Measurements from ENCODE around the gene ZHX3. TPM values are rescaled to one million over a fixed set of nuclear protein-coding genes. Genes with fewer than 3 reads are reported as not detected.

Gene ZHX3
- total RNA-seq, 4 donors from 2014 or later: 19.2 to 32.9 (median 31.4) TPM

DNA sequence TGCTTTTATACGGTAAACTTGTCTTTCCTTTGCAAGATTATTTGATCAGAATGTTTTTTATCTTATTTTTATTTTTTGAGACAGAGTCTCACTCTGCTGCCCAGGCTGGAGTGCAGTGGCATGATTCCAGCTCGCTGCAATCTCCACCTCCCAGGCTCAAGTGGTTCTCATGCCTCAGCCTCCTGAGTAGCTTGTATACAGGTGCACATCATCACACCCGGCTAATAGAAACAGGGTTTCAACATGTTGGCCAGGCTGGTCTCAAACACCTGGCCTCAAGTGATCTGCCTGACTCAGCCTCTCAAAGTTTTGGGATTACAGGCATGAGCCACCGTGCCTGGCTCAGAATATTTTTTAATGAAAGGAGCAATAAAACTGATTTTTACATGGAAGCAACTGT lies 14.2 kb upstream of the ZHX3 start:
- H3K27me3 ChIP-seq: no peaks in the 10 kb centered on the region
- TF ChIP-seq POLR2A (IDR thresholded peaks at IDR 0.05) (no peak), POLR2AphosphoS5 (IDR thresholded peaks at IDR 0.05) (no peak), EP300 (IDR thresholded peaks at IDR 0.05) (no peak)
- TF ChIP-seq, protein P1, sequence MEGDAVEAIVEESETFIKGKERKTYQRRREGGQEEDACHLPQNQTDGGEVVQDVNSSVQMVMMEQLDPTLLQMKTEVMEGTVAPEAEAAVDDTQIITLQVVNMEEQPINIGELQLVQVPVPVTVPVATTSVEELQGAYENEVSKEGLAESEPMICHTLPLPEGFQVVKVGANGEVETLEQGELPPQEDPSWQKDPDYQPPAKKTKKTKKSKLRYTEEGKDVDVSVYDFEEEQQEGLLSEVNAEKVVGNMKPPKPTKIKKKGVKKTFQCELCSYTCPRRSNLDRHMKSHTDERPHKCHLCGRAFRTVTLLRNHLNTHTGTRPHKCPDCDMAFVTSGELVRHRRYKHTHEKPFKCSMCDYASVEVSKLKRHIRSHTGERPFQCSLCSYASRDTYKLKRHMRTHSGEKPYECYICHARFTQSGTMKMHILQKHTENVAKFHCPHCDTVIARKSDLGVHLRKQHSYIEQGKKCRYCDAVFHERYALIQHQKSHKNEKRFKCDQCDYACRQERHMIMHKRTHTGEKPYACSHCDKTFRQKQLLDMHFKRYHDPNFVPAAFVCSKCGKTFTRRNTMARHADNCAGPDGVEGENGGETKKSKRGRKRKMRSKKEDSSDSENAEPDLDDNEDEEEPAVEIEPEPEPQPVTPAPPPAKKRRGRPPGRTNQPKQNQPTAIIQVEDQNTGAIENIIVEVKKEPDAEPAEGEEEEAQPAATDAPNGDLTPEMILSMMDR (IDR thresholded peaks at IDR 0.05): no peak
- H3K4me1 ChIP-seq: peaks cover 15% of the 10 kb centered on the region
- 95% methylated on average over 4 of the region's 4 CpGs for WGBS
- H3K9me3 ChIP-seq: no peaks in the 10 kb centered on the region
- no peaks in the 10 kb centered on the region for H3K36me3 ChIP-seq
- H3K27ac ChIP-seq: no peak overlapping the region
- H3K4me3 ChIP-seq: no peak overlapping the region
- peak in 1 of 2 donors; percentile 1 for DNase-seq (ENCODE audit: low spot score in 2 of 2)

DNA sequence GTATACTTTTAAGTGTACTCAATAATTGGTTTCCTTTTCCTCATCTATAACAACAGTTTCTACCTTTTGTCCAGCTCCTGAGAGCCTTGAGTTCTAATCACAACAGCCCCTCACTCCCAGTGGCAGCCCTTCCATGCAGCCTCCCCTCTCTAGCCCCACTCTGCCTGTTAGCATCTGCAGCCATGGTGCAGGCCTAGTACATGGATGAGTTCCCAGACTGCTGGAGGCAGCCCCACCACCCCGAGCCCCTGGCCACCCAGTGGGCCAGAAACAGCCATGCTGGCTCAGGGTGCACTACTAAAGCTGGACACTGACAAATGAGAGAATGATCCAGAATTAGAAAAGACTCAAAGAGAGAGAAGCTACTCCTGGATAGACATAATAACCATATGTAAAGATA lies 13.4 kb upstream of the ZHX3 start:
- TF ChIP-seq EP300 (IDR thresholded peaks at IDR 0.05) (no peak), POLR2AphosphoS5 (IDR thresholded peaks at IDR 0.05) (no peak), POLR2A (IDR thresholded peaks at IDR 0.05) (no peak)
- TF ChIP-seq, protein P1 (IDR thresholded peaks at IDR 0.05): no peak
- H3K27me3 ChIP-seq: no peaks in the 10 kb centered on the region
- DNase-seq (ENCODE audit: low spot score in 2 of 2): peak in 1 of 2 donors; percentile 29
- no peak overlapping the region for H3K27ac ChIP-seq
- H3K9me3 ChIP-seq: no peaks in the 10 kb centered on the region
- peaks cover 15% of the 10 kb centered on the region for H3K4me1 ChIP-seq
- H3K4me3 ChIP-seq: no peak overlapping the region
- 87% methylated on average over 1 of the region's 1 CpG for WGBS
- H3K36me3 ChIP-seq: no peaks in the 10 kb centered on the region

DNA sequence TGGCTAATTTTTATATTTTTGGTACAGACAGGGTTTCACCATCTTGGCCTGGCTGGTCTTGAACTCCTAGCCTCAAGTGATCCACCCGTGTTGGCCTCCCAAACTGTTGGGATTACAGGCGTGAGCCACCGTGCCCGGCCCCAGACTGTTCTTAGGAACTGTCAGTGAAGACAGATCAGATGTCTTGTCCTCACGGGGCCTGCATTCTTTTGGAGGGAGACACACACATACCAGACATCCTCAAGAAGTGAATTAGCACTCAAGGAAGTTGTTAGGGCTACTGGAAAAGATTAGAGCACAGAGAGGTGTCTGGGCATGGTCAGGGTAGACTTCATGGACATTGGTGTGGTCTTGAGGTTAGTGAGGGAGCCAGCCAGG lies 12.8 kb upstream of the ZHX3 start:
- peak overlapping the region; percentile 78 for H3K27ac ChIP-seq
- H3K9me3 ChIP-seq: no peaks in the 10 kb centered on the region
- TF ChIP-seq, protein P1 (IDR thresholded peaks at IDR 0.05): no peak
- TF ChIP-seq POLR2A (IDR thresholded peaks at IDR 0.05): no peak
- TF ChIP-seq EP300 (IDR thresholded peaks at IDR 0.05): no peak
- TF ChIP-seq POLR2AphosphoS5 (IDR thresholded peaks at IDR 0.05): no peak
- H3K27me3 ChIP-seq: no peaks in the 10 kb centered on the region
- H3K4me1 ChIP-seq: peaks cover 15% of the 10 kb centered on the region
- WGBS: 88% methylated on average over 5 of the region's 5 CpGs
- peak in 1 of 2 donors; percentile 45 for DNase-seq (ENCODE audit: low spot score in 2 of 2)
- no peaks in the 10 kb centered on the region for H3K36me3 ChIP-seq
- H3K4me3 ChIP-seq: no peak overlapping the region

DNA sequence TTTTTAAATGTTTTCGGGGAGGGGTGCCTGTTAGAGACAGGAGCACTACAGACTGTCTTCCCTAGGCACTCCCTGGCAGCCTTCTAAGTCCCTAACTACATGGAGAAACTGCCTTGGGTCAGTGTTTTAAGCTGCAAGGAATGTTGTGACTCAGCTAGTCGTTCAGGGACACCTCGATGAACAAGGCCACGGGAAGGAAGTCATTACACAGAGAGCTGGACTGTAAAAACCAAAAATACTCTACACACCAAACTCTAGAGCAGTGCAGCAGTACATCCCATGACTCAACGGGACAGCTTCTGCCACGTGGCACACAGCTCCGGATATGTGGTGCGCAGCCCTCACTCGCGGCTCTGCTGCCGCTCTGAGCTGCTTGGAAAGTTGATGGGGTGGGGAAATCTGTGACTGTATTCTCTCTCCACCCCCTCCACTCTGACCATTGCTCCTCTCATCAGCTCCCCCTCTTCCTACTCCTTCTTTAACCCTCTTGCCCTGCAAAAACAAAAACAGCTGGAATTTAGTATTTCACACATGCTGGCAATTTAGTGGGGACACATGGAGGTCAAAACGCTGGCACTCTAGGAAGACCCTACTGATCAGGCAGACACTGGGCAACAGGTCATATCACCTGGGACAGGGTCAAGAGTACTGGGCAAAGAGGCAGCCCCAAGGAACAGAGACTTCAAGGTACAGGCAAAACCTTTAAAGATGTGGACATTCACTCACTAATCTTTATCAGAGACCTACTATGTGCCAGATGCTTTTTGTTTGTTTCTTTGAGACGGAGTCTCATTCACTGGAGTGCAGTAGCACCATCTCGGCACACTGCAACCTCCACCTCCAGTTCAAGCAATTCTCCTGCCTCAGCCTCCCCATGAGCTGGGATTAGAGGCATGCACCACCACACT lies 12.2 kb upstream of the ZHX3 start:
- TF ChIP-seq EP300 (IDR thresholded peaks at IDR 0.05) (no peak), POLR2A (IDR thresholded peaks at IDR 0.05) (peak in 1 of 2 donors; percentile 17), POLR2AphosphoS5 (IDR thresholded peaks at IDR 0.05) (peak in 2 of 3 donors; percentile 45 to 73)
- TF ChIP-seq, protein P1 (IDR thresholded peaks at IDR 0.05): no peak
- H3K9me3 ChIP-seq: no peaks in the 10 kb centered on the region
- no peaks in the 10 kb centered on the region for H3K36me3 ChIP-seq
- DNase-seq (ENCODE audit: low spot score in 2 of 2): peak in 1 of 2 donors; percentile 85
- no peak overlapping the region for H3K4me3 ChIP-seq
- peaks cover 15% of the 10 kb centered on the region for H3K4me1 ChIP-seq
- peak overlapping the region; percentile 78 for H3K27ac ChIP-seq
- H3K27me3 ChIP-seq: no peaks in the 10 kb centered on the region
- WGBS: 40% methylated on average over 14 of the region's 14 CpGs

DNA sequence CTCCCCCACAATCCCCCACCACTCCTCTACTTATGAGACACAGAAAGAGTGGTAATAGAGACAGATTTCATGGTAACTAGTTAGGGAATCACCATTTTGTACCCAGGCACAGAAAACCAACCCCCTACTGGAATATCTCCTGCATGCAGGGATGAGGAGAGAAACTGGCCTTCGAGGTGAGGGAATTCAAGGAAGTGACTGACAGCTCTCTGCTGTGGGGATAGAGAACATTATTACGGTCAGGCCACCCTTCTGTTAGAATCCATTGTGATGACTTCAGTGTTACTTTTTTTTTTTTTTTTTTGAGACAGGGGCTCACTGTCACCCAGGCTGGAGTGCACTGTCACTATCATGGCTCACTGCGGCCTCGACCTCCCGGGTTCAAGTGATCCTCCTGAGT lies 9.6 kb upstream of the ZHX3 start:
- TF ChIP-seq, protein P1 (IDR thresholded peaks at IDR 0.05): no peak
- TF ChIP-seq POLR2A (IDR thresholded peaks at IDR 0.05): no peak
- TF ChIP-seq POLR2AphosphoS5 (IDR thresholded peaks at IDR 0.05): no peak
- TF ChIP-seq EP300 (IDR thresholded peaks at IDR 0.05): no peak
- no peaks in the 10 kb centered on the region for H3K27me3 ChIP-seq
- DNase-seq (ENCODE audit: low spot score in 2 of 2): no peak
- no peaks in the 10 kb centered on the region for H3K9me3 ChIP-seq
- no peaks in the 10 kb centered on the region for H3K36me3 ChIP-seq
- WGBS: 83% methylated on average over 5 of the region's 5 CpGs
- H3K4me3 ChIP-seq: no peak overlapping the region
- no peak overlapping the region for H3K27ac ChIP-seq
- H3K4me1 ChIP-seq: peaks cover 15% of the 10 kb centered on the region

Data from suprapubic skin (tissue), 4 donors.